Measurements from ENCODE around the gene PXDN.

The PXDN gene

DNA sequence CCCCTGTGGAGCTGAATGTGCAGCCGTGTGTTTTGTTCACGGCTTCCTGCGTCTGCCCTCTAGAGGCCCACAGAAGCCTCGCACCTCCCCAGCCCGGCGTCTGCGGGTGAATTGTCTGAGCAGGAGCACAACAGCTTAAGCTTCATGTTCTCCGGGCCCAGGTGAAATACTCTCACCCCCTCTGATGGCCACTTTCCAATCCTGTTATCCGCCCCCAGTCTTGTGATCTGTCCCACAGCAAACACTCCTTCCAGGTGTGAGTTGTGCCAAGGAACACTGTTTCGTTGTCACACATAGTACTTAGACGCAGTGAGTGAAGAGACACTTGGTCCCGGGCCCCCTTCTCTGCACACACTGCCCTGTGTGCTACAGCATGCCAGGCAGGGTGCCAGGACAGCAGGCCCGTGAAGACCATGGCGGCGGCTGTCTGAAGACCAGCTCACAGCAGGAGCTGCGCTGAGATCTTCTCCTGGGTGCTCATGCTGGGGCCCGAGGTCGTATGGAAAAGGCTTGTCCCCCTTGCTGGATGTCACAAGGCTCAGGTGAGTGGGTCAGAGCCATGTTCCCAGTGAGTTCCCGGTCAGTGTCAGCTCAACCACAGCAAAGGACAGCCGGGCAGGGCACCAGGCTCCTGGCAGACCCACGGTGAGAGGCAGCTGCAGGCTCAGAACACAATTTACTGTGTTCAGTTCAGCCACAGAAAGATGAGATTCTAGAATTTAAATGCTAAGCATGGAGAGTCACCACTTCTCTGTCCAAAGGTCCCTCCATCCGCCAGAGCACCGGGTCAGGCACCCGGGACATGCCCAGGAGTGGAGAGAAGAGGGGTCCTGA, 6.8 kb upstream of the PXDN start:
- DNase-seq (peak; percentile 24 to 27), ATAC-seq (peak; percentile 11)
- Mint-ChIP-seq H3K9me3 (peaks cover 7 to 26% of the 10 kb centered on the region in 2 donors), H3K27me3 (peaks cover 64% of the 10 kb centered on the region), H3K27ac (no peak overlapping the region), H3K4me1 (peaks cover 7% of the 10 kb centered on the region), H3K4me3 (no peak overlapping the region)

DNA sequence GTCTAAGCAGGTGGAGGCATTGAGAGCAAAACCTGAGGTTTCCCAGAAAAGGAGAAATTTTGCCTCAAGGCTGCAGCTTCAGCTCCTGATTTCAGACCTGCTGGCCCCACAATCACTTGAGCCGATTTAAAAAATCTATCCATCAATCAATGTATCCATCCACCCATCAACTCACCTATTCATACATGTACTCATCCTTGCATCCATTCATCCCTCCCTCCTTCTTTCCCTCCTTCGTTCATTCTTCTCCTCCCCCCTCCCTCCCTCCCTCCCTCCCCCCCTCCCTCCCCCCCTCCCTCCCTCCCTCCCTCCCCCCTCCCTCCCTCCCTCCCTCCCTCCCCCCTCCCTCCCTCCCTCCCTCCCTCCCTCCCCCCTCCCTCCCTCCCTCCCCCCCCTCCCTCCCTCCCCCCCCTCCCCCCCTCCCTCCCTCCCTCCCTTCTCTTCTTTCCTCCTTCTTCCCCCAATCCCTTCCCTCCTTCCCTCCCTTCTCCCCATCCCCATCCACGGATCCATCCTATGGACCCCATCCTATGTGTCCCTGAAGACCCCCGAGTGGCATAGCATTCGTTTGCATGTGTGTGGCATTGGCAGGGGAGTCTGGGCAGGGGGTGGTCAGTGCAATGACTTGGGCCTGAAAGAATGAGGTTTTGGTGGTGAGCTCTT, 6.1 kb upstream of the PXDN start:
- Mint-ChIP-seq H3K9me3 (peaks cover 6 to 19% of the 10 kb centered on the region in 2 donors), H3K4me3 (no peak overlapping the region), H3K27me3 (peaks cover 64% of the 10 kb centered on the region), H3K27ac (no peak overlapping the region), H3K4me1 (peaks cover 7% of the 10 kb centered on the region)
- ATAC-seq: no peak
- no peak for DNase-seq

DNA sequence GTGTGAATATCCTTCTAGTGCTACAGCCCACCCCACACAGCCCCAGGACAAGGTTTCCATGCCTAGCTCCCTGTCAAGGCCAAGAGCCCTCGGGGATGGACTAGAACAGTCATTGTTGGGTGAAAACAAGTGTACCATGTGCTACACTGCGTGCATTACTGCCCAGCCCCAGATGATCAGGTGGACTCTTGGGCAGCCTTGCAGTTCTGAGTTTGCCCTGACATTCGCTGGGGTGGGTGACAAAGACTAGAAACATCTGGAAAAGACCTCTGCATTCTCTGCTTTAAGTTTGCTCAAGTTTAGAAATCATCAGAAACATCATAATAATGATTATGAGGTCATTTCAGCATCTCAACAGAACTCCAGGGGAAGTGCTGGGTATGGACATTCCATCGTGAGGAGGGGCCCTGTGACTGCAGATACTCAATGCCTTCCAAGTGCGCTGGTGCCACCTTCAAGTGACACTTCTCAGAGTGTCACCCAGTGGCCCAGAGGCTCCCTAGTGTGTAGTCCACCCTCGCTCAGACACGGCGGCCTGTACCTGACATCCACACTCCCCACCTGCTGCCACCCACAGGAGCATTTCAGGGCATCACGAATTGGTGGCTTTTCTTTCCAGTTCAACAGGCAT, 5.3 kb upstream of the PXDN start:
- Mint-ChIP-seq H3K9me3 (peaks cover 0 to 11% of the 10 kb centered on the region in 2 donors), H3K4me1 (peaks cover 12% of the 10 kb centered on the region), H3K4me3 (no peak overlapping the region), H3K27ac (peak overlapping the region in 1 of 2 donors; percentile 5), H3K27me3 (peaks cover 66% of the 10 kb centered on the region)
- DNase-seq (no peak), ATAC-seq (no peak)

DNA sequence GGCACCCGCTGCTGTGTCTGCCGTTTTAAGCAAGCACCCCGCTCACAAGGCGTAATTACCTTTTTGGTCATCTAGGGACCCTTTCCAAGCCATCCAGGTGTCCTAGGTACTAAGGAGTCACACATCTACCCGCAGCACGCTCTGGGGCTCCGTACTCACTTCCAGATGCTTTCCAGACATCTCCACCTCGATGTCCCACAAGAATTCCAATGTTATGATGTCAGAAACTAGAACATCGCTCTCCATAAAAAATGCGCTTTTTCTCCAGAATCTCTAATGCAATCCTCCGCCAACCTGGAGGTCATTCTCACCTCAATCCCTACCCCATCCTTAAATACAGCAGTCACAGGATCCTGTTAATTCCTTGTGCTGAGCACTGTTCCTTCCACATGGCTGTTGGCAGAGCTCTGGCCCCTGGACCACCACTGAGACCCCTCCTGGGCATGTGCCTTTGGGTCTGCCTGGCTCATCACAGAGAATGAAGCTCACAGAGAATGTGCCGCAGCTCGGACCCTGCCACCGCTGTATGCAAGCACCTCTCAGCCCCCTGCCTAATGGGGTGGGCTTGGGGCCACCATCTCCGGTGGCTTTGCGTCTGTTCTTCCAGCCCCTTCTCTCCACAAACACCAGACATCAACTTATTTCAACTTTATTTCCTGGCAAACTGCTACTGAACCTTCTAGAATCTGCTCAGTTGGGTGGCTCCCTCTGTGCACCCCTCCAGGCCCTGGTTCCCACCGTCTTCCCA, 4.6 kb upstream of the PXDN start:
- DNase-seq: no peak
- H3K4me3 Mint-ChIP-seq: no peak overlapping the region
- H3K9me3 Mint-ChIP-seq: peaks cover 0 to 4% of the 10 kb centered on the region in 2 donors
- H3K27me3 Mint-ChIP-seq: peaks cover 68% of the 10 kb centered on the region
- H3K4me1 Mint-ChIP-seq: peaks cover 12% of the 10 kb centered on the region
- H3K27ac Mint-ChIP-seq: peak overlapping the region in 1 of 2 donors; percentile 5
- no peak for ATAC-seq

DNA sequence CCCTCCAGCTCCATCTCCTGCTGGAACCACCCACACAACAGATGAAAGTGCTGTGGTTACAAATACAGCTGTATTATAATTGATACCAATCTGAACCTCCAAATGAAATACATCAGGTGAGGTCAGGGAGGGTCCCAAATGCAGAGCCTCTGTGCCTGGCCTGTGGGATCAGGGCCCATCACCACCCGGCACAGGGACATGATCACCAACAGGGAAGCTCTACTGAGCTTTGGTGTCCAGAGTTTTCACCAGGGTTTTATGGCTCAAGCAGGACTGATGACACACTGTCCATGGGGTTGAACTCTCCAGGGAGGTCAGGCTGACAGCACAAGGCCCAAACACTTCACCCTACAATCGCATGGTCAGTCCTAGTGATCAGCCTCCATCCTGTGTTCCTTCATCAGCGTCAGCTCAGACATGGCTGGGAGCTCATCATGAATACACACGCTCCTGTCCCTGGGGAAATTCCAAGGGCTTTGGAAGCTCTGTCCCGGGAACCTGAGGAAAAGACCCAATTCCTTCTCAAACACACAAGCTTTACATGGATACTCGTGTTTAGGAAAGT, 3.9 kb upstream of the PXDN start:
- ATAC-seq (no peak), DNase-seq (no peak)
- H3K4me1 Mint-ChIP-seq: peaks cover 12% of the 10 kb centered on the region
- H3K4me3 Mint-ChIP-seq: no peak overlapping the region
- no peak overlapping the region for H3K27ac Mint-ChIP-seq
- no peaks in the 10 kb centered on the region for H3K9me3 Mint-ChIP-seq
- peaks cover 69% of the 10 kb centered on the region for H3K27me3 Mint-ChIP-seq

DNA sequence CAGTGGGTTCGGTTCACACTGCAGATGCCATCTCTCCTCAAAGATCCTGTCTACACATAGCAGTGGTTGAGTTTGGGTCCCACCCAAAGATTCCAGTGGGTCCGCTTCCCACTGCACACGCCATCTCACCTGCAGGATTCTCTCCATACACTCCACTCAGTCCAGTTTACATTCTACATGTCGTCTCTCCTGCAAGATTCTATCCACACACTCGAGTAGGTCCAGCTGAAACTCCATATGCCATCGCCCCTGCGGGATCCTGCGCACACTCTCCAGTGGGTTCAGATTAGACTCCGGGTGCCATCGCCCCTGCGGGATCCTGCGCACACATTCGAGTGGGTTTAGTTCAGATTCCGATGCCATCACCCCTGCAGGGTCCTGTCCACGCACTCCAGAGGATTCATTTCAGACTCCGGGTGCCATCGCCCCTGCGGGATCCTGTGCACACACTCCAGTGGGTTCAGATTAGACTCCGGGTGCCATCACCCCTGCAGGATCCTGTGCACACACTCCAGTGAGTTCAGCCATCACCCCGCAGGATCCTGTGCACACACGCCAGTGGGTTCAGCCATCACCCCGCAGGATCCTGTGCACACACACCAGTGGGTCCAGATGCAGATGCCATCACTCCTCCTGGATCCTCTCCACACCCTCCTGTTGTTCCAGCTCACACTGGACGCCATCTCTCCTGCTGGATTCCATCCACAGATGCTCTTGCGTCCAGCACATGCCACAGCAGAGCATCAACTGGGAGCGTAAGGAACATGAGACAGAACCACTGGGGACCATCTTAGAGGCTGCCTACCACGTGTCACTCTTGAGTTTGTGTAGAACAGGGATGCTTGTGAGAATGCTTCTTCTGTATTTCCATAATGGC, 3.0 kb upstream of the PXDN start:
- no peak overlapping the region for H3K4me3 Mint-ChIP-seq

DNA sequence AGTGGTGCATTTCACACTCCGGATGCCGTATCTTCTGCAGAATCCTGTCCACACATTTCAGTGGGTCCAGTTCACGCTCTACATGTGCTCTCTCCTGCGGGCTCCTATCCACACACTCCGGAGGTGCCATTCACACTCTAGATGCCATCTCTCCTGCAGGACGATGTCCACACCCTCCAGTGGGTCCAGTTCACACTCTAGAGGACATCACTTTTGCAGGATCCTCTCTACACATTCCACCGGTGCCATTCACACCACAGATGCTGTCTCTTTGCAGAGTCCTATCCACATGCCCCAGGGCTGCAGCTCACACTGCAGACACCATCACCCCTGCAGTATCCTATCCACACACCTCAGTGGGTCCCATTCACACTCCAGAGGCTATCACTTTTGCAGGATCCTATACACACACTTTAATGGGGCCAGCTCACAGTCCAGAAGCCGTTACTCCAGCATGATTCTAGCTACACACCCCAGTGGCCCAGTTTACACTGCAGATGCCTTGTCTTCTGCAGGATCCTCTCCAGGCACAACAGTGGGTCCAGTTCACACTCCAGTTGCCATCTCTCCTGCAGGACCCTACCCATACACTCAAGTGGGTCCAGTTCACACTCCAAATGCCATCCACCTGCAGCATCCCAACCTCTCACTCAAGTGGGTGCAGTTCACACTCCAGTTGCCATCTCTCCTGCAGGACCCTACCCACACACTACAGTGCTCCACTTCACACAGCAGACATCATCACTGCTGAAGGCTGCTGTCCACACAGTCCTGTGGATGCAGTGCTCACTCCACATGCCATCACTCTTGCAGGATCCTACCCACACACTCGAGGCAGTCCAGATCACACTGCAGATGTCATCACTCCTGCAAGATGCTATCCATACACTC, 2.1 kb upstream of the PXDN start:
- Mint-ChIP-seq H3K27ac (no peak overlapping the region), H3K9me3 (no peaks in the 10 kb centered on the region), H3K4me3 (no peak overlapping the region), H3K4me1 (peaks cover 18% of the 10 kb centered on the region), H3K27me3 (peaks cover 80% of the 10 kb centered on the region)
- ATAC-seq: no peak
- DNase-seq: no peak

More for the DNA sequence above, 3.0 kb upstream of the PXDN start:
- ATAC-seq (no peak), DNase-seq (no peak)
- Mint-ChIP-seq H3K27me3 (peaks cover 79% of the 10 kb centered on the region), H3K9me3 (no peaks in the 10 kb centered on the region), H3K27ac (no peak overlapping the region), H3K4me1 (peaks cover 18% of the 10 kb centered on the region)

DNA sequence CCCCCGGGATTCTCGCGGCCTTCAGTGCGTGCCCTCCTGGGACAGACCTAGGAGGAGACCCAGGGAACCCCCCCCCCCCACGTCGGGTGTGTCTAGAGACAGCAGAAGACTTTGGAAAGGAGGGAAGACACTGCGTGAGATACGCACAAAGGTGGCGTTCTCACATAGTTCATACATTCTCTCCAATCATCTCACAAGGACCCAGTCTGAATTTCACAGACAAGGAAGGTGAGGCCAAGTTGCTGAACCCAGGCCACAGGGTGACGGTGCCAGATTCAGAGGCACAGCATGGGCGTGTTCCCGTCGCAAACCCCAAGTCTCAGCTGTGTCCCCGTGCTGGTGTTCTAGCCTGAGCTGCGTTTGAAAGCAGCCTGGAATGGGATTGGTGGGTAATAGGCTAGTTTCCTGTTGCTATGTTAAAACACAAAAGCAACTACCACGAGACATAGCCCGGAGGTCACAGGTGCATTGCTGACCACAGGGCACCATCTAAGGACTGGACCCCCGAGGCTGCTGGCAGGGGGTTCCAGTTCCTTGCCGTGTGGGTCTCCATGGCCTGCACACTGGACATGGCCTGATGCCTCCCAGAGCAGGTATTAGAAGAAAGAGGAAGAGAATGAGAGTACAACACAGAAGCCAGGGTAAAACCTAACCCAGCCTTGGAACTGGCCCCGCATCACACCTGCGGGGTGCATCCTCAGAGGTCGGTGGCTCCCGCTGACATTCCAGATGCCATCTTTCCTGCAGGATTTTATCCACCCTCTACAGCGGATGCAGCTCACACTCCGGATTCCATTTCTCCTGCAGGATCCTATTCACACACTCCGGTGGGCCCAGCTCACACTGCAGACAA, 1.1 kb upstream of the PXDN start:
- Mint-ChIP-seq H3K4me1 (peaks cover 11% of the 10 kb centered on the region), H3K9me3 (no peaks in the 10 kb centered on the region), H3K4me3 (peak overlapping the region in 1 of 2 donors; percentile 80), H3K27me3 (peaks cover 80% of the 10 kb centered on the region), H3K27ac (no peak overlapping the region)
- ATAC-seq: no peak
- no peak for DNase-seq

DNA sequence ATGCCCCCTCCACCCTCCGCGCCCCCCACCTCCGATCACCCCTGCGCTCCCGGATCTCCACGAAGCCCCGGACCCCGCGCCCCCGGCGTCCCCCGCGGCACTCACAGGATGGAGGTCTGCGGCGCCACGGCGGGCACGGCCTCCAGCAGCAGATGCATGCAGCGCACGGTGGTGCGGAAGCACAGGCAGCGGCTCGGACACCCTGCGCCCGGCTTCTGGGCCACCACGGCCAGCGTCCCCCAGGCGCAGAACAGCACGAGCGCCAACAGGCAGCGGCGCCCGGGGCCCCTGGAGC, 217 bp downstream of the PXDN start:
- Mint-ChIP-seq H3K9me3 (no peaks in the 10 kb centered on the region), H3K27ac (no peak overlapping the region), H3K4me1 (peaks cover 11% of the 10 kb centered on the region), H3K4me3 (peak overlapping the region in 1 of 2 donors; percentile 42), H3K27me3 (peaks cover 76% of the 10 kb centered on the region)
- no peak for DNase-seq
- ATAC-seq: no peak

DNA sequence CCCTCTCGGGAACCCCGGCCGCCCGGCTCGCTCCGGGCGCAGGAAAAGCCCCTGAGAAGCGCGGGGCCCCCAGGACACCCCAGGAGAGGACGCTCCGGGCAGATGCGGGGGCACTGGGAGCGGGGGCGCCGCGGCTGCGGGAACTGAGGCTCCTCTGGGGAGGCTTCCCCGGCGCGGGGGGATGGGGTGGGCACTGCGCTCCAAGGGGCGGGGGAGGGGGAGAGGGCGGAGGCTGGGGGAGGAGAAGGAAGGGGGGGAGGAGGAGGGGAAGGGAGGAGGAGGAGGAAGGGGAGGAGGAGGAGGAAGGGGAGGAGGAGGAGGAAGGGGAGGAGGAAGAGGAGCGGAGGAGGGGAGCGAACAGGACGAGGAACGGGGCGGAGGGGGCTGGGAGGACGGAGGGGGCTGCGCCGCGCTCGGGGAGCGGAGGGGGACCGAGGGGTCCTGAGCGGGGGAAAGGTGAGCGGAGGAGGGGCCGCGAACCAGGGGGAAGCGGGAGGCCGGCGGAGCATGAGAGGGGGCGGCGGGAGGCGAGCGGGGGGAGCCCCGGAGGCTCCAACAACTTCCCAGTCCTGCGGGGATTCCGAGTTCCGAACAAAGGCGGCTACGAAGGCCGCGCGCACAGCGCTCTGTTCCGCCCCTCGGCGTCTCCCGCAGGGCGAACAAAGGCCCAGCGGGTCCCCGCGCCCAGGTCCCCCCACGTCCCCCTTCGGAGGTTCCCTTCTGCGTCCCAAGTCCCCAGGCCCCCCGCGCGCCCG, 742 bp downstream of the PXDN start:
- Mint-ChIP-seq H3K27ac (no peak overlapping the region), H3K9me3 (no peaks in the 10 kb centered on the region), H3K4me3 (peak overlapping the region in 1 of 2 donors; percentile 83), H3K4me1 (peaks cover 11% of the 10 kb centered on the region), H3K27me3 (peaks cover 71% of the 10 kb centered on the region)
- ATAC-seq: no peak
- no peak for DNase-seq

DNA sequence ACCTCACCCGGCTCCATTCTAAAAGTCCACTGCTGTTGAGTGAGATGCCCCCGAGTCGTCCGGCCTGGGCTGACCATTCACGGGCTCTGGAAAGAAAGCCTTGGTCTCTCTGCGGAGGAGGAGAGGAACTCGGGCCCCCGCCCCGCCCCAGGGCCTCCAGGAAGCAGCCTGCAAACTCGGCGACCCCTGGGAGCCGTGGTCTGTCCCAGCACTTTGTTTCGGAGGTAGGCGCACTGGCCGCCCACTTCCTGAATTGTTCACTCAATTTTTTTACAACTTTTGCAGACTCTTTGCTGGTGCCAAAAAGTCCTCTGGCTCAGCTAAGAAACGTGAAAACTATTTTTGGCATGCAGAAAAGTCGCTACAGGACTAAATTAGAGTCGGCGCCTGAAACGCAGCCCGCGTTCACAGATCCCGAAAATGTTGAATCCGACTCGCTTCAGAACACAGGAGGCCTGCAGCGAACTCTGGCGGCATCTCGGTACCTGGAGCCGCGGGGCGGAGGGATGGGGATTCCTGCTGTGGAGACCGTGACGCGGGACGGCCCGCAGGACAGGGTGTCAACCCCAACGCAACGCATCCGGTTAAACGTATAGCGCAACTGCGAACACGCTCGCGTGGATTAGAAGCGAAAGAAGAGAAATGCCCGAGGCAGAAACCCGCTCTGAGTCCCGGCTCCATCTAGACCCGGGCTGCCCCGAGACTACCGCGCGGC, 1.5 kb downstream of the PXDN start:
- H3K27me3 Mint-ChIP-seq: peaks cover 63% of the 10 kb centered on the region
- H3K9me3 Mint-ChIP-seq: no peaks in the 10 kb centered on the region
- peaks cover 11% of the 10 kb centered on the region for H3K4me1 Mint-ChIP-seq
- DNase-seq (peak in 1 of 2 donors; percentile 32), ATAC-seq (peak; percentile 51)
- no peak overlapping the region for H3K27ac Mint-ChIP-seq
- peak overlapping the region; percentile 66 to 83 for H3K4me3 Mint-ChIP-seq

DNA sequence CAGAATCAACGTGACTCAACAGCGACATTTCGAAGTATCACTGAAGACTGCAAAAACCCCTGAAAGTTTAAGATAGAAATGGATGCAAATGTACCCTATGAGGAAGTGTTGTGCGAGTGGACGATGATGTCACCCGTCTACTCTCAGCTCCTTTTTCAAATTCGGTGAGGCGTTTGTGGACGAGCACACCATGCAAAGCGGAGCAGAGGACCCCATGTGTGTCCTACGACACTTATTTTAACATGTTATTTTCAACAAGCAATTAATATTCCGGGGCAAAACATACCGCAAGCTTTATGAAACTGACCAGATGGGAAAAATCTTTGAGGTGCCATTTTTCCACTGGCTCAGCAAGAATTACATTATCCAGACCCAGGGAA, 2.0 kb downstream of the PXDN start:
- Mint-ChIP-seq H3K4me3 (no peak overlapping the region), H3K27me3 (peaks cover 58% of the 10 kb centered on the region), H3K9me3 (no peaks in the 10 kb centered on the region), H3K4me1 (peaks cover 11% of the 10 kb centered on the region), H3K27ac (no peak overlapping the region)
- ATAC-seq (no peak), DNase-seq (no peak)

Data from stimulated activated naive CD8-positive, alpha-beta T cell treated with anti-CD3 and anti-CD28 coated beads, Interleukin-15, amount 100 ng/mL, for 72 hours (primary cell).